ENCODE results near the gene PDP2.

DNA sequence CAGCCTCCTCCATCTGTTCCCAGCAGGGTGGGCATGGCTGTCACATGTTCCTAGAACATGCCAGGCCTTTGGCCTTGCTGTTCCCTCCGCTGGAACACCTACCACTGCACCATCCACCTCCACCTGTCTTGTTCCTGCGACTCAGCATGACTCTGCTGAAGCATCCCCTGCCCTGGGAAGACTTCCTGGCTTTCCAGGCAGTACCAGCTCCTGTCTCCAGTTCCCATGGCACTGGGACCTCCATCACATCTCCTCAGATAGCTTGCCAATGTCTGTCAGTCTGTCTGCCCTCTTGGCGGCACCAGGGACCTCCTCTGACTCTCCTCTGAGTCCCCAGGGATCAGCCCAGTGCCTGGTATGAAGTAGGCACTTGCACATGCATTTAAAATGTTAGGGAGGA, 15.7 kb downstream of the PDP2 start:
- TF ChIP-seq, protein P1, sequence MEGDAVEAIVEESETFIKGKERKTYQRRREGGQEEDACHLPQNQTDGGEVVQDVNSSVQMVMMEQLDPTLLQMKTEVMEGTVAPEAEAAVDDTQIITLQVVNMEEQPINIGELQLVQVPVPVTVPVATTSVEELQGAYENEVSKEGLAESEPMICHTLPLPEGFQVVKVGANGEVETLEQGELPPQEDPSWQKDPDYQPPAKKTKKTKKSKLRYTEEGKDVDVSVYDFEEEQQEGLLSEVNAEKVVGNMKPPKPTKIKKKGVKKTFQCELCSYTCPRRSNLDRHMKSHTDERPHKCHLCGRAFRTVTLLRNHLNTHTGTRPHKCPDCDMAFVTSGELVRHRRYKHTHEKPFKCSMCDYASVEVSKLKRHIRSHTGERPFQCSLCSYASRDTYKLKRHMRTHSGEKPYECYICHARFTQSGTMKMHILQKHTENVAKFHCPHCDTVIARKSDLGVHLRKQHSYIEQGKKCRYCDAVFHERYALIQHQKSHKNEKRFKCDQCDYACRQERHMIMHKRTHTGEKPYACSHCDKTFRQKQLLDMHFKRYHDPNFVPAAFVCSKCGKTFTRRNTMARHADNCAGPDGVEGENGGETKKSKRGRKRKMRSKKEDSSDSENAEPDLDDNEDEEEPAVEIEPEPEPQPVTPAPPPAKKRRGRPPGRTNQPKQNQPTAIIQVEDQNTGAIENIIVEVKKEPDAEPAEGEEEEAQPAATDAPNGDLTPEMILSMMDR (IDR thresholded peaks at IDR 0.05; ENCODE audit: extremely low read depth in 1 of 2, insufficient read depth in 1 of 2, low read depth in 1 of 2, low read length in 2 of 2): no peak
- TF ChIP-seq JUN (IDR thresholded peaks at IDR 0.05; ENCODE audit: borderline replicate concordance, insufficient read depth, insufficient read length, low read depth): no peak
- TF ChIP-seq MYC (IDR thresholded peaks at IDR 0.05; ENCODE audit: low read depth, low read length): no peak
- TF ChIP-seq POLR2A (IDR thresholded peaks at IDR 0.05; ENCODE audit: low read depth, low read length): no peak
- no peak for TF ChIP-seq POLR2AphosphoS5 (IDR thresholded peaks at IDR 0.05; ENCODE audit: insufficient read depth, low read depth, low read length)
- TF ChIP-seq EZH2 (IDR thresholded peaks at IDR 0.05; ENCODE audit: borderline replicate concordance, low read depth, low read length, severe bottlenecking): no peak
- TF ChIP-seq, protein P2, sequence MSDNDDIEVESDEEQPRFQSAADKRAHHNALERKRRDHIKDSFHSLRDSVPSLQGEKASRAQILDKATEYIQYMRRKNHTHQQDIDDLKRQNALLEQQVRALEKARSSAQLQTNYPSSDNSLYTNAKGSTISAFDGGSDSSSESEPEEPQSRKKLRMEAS (IDR thresholded peaks at IDR 0.05; ENCODE audit: insufficient read depth, insufficient read length): no peak
- no peak for TF ChIP-seq FOS (IDR thresholded peaks at IDR 0.05; ENCODE audit: borderline replicate concordance, insufficient read depth, low read length)
- no peak for TF ChIP-seq GATA2 (IDR thresholded peaks at IDR 0.05; ENCODE audit: insufficient read depth, insufficient read length, low read depth, low read length)
